UCSD-AML1 (cell line): ENCODE data around the gene ASIC3.
"Not testable (repeated sequence)": the region's sequence is repeated elsewhere in the genome, so short reads cannot be mapped to it uniquely, and the experiment has no call there.

ENCODE experiments used
- DNase-seq: peaks from one replicate; lab custom pipeline; 2025; ENCODE audit not compliant: unreplicated experiment; lab: John Stamatoyannopoulos, UW

The ASIC3 gene

DNA sequence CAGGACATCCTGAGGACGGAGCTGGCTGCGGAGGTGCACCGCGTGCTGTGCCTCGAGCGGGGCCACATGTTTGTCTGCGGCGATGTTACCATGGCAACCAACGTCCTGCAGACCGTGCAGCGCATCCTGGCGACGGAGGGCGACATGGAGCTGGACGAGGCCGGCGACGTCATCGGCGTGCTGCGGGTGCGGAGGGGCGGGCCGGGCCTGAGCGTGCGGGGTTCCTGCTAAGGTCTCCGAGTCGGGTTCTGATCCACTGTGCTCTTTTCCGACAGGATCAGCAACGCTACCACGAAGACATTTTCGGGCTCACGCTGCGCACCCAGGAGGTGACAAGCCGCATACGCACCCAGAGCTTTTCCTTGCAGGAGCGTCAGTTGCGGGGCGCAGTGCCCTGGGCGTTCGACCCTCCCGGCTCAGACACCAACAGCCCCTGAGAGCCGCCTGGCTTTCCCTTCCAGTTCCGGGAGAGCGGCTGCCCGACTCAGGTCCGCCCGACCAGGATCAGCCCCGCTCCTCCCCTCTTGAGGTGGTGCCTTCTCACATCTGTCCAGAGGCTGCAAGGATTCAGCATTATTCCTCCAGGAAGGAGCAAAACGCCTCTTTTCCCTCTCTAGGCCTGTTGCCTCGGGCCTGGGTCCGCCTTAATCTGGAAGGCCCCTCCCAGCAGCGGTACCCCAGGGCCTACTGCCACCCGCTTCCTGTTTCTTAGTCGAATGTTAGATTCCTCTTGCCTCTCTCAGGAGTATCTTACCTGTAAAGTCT lies 34.4 kb upstream of the ASIC3 start:
- no peak for DNase-seq

DNA sequence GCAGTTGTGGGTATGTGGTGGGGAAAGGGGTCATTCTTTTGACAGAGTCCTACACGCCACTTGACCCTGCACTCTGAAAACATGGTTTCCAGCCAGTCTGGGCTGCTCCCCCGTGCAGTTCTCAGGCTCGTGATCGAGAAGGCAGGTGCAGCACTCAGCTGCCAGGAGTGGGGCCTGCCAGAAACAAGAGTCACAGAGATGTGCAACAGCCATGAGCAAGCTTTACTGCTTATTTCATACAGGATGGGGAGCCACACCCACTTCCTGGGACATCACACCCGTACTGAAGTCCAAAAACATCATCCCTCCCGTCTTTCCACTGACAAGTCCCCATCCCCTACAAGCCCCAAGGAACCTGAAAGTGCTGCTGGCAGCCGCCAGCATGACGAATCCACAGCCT lies 33.4 kb upstream of the ASIC3 start:
- no peak for DNase-seq

DNA sequence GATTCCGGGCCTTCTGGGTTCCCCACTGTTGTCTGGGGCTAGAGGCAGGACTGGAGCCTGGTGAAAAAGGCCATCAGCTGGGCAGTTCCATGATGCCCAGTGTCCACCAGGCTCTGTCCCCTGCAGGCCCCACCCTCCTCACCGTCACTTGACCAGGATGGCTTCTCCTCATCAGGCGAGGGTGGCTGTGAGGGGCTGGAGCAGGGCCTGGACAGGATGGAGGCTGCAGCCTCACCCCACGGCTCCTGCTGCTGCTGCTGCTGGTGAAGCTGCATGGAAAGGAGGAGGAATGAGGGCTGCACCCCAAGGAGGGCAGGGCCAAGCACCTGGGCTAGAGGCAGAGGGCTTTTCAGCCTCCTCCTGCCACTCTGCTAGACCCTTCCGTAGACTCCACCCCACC lies 32.4 kb upstream of the ASIC3 start:
- DNase-seq = no peak

DNA sequence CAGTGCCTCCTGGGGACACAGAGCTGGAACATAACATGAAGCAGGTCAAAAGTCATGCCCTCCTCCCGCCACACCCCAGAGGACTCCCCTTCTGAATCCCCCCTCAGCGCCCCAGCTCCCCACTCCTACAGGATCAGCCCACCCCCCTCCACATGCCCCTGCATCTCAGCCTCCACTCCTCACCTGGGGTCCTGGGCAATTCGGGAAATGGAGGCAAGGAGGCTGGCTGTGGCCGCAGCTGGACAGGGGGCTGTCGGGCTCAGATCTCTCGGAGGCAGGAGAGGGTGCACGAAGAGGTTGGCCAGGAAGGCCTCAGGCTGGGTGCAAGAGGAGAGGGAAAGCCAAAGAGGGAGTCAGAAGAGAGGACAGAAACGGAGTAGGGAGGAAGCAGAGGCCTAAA lies 31.8 kb upstream of the ASIC3 start:
- DNase-seq = no peak

GRCh38 chr7:151016942-151017341 lies 31.4 kb upstream of the ASIC3 start:
- no peak for DNase-seq

DNA sequence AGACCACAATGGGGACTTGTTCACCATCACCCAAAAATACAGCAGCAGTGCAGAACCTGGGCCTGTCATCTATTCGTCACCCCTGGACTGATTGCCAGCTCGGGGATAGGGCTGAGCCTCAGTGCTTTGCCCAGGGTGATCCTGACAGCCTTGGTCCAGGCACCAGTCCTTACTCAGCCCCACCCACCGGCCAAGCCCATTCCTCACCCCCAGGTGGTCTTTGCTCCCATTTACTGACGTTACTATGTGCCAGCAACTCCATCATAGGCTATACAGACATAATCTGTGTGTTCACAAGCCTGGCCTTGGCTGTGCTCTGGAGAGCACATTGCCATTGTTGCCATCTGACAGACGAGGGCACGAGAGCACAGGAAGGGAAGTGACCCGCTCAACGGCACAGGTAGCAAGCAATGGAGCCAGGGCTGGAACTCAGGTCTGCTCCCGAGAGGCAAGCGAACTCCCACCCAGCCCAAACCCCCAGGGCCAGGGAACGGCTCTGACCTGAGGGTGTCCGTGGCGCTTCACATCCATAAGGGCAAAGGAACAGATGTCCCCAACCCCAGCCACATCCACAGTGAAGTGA lies 30.9 kb upstream of the ASIC3 start:
- DNase-seq = no peak

- DNase-seq = peak; percentile 47
These were observed 30.3 kb upstream of the ASIC3 start for GRCh38 chr7:151017953-151018420.

DNA sequence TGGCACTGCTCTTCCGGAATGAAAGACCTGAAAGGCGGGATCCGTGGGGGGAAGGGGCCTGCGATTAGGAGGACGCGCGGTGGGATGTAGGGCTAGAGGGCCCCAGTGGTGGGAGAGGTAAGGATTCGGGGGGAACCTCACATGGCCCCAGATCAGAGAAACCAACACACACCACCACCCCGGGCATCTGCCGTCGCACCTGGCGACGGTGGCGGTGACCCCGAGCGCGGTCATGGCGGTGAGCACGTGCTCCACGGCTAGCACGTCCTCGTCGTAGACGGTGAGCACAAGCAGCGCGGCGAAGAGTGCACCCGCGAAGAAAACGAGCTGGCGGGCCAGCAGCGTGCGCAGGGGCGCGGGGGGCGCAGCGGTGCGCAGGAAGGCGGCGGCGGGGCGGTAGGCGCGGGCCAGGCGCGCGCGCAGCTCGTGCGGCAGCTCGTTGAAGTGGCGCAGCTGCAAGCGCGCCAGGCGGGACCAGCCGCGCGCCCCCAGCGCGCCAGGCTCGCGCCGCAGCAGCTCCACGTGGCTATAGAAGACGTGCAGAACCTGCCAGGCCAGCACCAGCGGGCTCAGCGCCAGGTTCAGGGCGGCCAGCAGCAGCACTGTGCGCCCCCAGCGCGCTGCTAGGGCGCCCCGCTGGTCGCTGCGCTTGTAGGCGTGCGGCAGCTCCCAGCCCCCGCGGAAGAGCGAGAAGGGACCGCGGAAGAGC lies 29.8 kb upstream of the ASIC3 start:
- DNase-seq = no peak

DNA sequence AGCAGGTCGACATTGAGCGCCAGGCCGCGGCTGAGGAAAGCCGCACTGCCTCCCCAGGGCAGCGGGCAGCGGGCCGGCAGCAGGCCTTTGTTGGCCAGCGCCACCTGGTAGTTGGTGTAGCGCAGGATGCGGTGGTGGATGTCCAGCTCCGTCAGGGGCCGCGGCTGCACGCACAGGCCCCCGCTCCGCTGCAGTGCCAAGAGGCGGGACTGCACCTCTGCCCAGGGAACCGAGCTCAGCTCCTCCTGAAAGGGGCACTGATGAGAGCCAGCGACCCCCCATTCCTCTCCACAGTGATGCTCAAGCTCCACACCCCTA lies 29.2 kb upstream of the ASIC3 start:
- no peak for DNase-seq

DNA sequence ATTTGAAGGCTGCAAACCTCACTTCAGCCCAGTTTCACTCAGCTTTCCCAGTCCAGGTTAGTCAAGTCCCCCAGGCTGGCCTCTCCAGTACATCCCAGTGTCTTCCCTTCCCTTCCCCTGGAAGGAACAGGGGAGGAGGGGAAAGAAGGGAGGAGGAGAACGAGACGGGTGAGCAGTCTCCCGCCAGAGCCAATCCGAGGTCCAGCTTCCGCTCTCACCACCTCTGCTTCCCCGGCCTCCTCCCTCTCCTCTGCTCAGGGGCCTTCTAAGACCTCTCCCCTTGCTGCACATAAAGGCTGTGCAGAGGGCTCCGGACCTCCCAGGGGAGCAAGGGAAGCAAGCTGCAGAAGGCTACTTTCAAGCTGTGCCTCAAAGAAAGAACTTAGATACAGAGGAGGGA lies 28.1 kb upstream of the ASIC3 start:
- no peak for DNase-seq

DNA sequence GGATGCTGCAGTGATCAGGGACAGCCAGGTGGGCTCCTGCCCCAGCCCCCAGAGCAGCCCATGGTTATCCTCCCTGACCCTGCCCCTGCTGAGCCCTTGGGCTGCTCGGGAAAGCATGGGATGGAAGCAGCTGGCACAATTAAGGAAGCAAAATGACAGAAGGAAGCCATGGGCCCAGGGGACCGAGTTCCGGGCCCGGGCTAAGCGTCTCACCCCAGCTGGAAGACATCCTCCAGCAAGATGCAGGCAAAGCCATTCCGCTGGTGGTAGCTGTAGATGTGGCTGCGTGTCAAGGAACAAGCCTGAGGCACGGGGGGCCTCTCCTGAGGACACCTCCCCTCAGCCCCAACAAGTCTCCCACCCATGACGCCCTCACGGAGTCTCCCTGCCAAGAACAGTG lies 25.1 kb upstream of the ASIC3 start:
- no peak for DNase-seq

DNA sequence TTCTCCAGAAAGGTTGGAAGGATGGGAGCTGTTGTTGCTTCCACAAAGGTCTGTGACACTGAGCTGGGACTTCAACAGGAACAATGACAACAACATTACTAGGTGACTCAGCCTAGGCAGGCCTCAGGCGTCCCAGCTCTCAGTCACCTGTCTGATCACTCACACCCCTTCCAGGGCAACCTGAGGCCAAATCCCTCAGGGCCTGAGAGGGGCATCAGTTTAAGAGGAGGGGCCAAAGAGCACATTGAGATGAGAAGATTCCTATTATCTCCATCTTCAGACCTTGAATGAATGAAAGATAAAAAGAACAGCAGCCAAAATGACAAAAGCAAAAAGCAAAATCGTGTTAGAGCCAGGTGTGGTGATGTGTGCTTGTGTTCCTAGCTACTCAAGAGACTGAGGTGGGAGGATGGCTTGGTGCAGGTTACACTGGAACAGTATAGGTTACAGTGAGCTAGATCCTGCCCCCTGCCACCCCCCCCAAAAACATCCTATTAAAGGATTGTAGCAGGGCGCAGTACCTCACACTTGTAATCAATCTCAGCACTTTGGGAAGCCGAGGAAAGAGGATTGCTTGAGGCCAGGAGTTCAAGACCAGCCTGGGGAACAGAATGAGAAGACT lies 23.8 kb upstream of the ASIC3 start, which contains the start of gene ATG9B:
Gene ATG9B (minus strand): TSS at position 60 of the 622 bp plus-strand sequence. CDS start 71 bp downstream, outside the sequence.
- DNase-seq = no peak

DNA sequence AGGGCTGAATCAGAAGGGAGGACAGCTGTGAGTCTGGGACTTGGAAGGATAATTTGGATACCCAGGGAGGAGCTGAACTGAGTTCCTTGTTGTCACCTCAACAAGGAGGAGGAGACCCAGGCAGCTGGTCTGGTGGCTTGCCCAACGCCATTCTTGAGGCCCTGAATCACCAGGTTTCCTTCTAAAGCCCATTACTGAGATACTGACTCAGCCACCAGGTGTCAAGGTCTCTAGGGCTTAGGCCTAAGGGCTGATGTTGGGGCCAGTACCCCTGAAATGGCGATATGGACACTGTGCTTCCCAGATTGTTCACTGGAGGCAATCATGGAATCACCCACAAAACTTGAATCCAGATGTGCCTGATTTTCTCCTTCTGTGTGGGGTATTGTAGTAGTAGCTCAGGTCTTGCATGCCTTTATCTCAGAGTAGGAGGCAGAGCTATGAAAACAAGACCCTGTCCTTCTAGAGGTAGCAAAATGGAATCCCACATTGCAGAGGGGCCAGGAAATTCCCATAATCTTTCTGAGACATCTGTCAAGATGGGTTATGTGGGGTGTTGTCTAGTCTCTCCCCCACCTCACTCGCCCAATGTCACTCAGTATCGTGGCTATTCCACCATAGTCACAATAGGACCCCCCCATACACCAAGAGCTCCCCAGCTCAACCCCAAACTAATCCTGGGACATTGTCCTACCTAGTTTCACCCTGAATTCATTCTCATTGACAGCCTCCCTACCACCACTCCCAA lies 22.2 kb upstream of the ASIC3 start:
- no peak for DNase-seq

- DNase-seq = not testable (repeated sequence)
These were observed 21.3 kb upstream of the ASIC3 start for GRCh38 chr7:151026771-151027727.

GRCh38 chr7:151027728-151028130 lies 20.6 kb upstream of the ASIC3 start:
- DNase-seq = not testable (repeated sequence)

DNA sequence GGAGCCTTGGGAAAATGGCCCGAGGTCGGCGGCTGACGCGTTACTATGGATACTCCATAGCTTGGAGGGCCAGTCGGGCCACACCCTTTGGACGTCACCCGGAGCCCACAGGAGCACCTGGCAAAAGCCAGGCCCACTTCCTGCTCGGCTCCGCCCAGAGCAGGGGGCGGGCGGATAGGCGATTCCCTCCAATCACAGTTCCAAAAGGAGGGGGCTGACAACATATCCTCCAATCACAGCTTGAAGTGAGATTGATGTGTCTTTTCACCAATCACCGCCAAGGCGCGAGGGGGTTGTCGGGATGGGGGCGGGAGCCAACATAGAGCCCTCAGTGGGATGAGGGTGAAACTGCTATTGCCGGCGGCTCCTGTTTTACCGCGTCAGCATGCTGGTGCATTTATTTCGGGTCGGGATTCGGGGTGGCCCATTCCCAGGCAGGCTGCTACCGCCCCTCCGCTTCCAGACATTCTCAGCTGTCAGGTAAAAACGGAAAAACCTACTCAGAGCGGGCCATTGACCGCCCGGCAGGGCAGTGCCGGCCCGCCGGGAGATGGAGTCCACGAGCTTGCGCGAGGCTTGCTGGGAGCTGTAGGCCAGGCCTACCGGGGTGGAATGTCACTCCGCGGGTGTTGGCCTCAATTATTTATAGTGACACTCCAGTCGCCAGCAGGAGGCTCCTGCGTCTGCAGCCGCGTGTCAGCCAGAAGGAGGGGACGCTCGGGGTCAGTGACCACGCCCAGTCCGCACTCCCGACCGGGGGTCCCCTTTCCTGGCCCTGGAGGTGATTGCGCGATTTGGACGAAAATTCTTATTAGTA lies 20.0 kb upstream of the ASIC3 start, which contains the start of gene ABCB8:
Gene ABCB8 (plus strand): TSS at position 320 of the 817 bp plus-strand sequence. CDS start 66 bp downstream, at position 386.
- peak; percentile 89 for DNase-seq

- DNase-seq = no peak
These were observed 19.3 kb upstream of the ASIC3 start for GRCh38 chr7:151028948-151029501.

GRCh38 chr7:151031011-151031410 lies 17.3 kb upstream of the ASIC3 start:
- no peak for DNase-seq
